HepG2 (cell line): ENCODE data around the gene PSMC3IP. TPM values are rescaled to one million over a fixed set of nuclear protein-coding genes. Genes with fewer than 3 reads are reported as not detected.

ENCODE experiments used
- DR1 ChIP-seq: sonication (generic); formaldehyde crosslinking; IDR thresholded peaks from 2 replicates; pipeline ENCODE4 v1.8.0; 2021; ENCODE audit warnings: mild to moderate bottlenecking, missing genetic modification reagents, inconsistent platforms
- FOXO4 ChIP-seq: sonication (generic); formaldehyde crosslinking; conservative IDR thresholded peaks from 2 replicates; pipeline ENCODE4 v1.8.1; 2023; ENCODE audit warnings: missing genetic modification reagents
- HDAC6 ChIP-seq: fragments of 200-600 bp; sonication (generic); IDR thresholded peaks from 2 replicates; pipeline ENCODE4 v1.7.0; 2017; ENCODE audit warnings: mild to moderate bottlenecking, antibody characterized with exemption, low read length, low read depth
- KDM4B ChIP-seq: sonication (generic); formaldehyde crosslinking; IDR thresholded peaks from 2 replicates; pipeline ENCODE4 v1.4.0; 2020; ENCODE audit warnings: missing genetic modification reagents
- NR0B2 ChIP-seq: sonication (generic); formaldehyde crosslinking; IDR thresholded peaks from 2 replicates; pipeline ENCODE4 v1.4.0; 2020; ENCODE audit warnings: mild to moderate bottlenecking, missing genetic modification reagents
- SP4 ChIP-seq: sonication (generic); formaldehyde crosslinking; IDR thresholded peaks from 2 replicates; pipeline ENCODE4 v1.8.1; 2023; ENCODE audit warnings: mild to moderate bottlenecking, missing genetic modification reagents
- TBX2 ChIP-seq: sonication (generic); formaldehyde crosslinking; IDR thresholded peaks from 2 replicates; pipeline ENCODE4 v1.5.0; 2020; ENCODE audit warnings: missing genetic modification reagents, mild to moderate bottlenecking, borderline replicate concordance
- ZKSCAN8 ChIP-seq: IDR thresholded peaks from 2 replicates; pipeline ENCODE4 v1.6.1; 2016; ENCODE audit warnings: borderline replicate concordance, missing genetic modification reagents, missing compliant biosample characterization
- ZNF510 ChIP-seq: sonication (generic); formaldehyde crosslinking; IDR thresholded peaks from 2 replicates; pipeline ENCODE4 v1.4.0; 2020; ENCODE audit warnings: low read depth, mild to moderate bottlenecking, missing genetic modification reagents
- ZNF574 ChIP-seq: sonication (generic); formaldehyde crosslinking; IDR thresholded peaks from 2 replicates; pipeline ENCODE4 v1.4.0; 2020; ENCODE audit warnings: missing genetic modification reagents
- ZNF577 ChIP-seq: sonication (generic); formaldehyde crosslinking; IDR thresholded peaks from 2 replicates; pipeline ENCODE4 v1.4.0; 2020; ENCODE audit warnings: mild to moderate bottlenecking, low read depth, missing genetic modification reagents, borderline replicate concordance
- ZNF646 ChIP-seq: sonication (generic); formaldehyde crosslinking; IDR thresholded peaks from 2 replicates; pipeline ENCODE4 v1.9.0; 2021; ENCODE audit warnings: mild to moderate bottlenecking, missing genetic modification reagents
- polyA plus RNA-seq, 8 experiments: library from polyadenylated mRNA; depleted of rRNA in 3 of 8; stranded (reverse) in 7 of 8; unstranded in 1 of 8; fragments of >200 nt; fragmentation: Illumina TruSeq in 4 of 8; extraction: Trizol in 4 of 8; gene quantifications; 2 replicates each; pipeline versions ENCODE4 v1.2.1 to v1.2.3, GENCODE V29; 2011 to 2016; ENCODE audit warnings: low read depth in 4 of 8, missing spikeins in 1 of 8, mixed read lengths in 1 of 8; ENCODE audit not compliant: insufficient read depth in 1 of 8
- total RNA-seq, 5 experiments: library from RNA; depleted of rRNA; stranded (reverse); fragments of >200 nt; fragmentation: Illumina TruSeq; extraction: Trizol; gene quantifications; 2 replicates each; pipeline ENCODE4 v1.2.3, GENCODE V29; 2016; ENCODE audit warnings: low read depth in 1 of 5

PSMC3IP gene
- total and polyA plus RNA-seq, 2 of the 13 experiments (the other 11 are each of a cell fraction or from before 2014, with no cell fraction given), result 6.5 to 22.4 TPM

- no peak for TF ChIP-seq ZNF646 (CRISPR knock-in tag)
- 0 out of 2 replicates have a peak, but pooled peaks have one; percentile 66 for TF ChIP-seq SP4
- peak; percentile 85 for TF ChIP-seq ZNF510 (CRISPR knock-in tag)
- TF ChIP-seq ZKSCAN8 (CRISPR knock-in tag), result peak; percentile 14; the same call in 1 of the 2 replicates
- peak; percentile 77 for TF ChIP-seq ZNF574 (CRISPR knock-in tag)
- no peak for TF ChIP-seq HDAC6
- no peak for TF ChIP-seq FOXO4 (CRISPR knock-in tag)
- TF ChIP-seq DR1 (CRISPR knock-in tag), result peak; percentile 51
- TF ChIP-seq KDM4B (CRISPR knock-in tag), result no peak; the same call in none of the 2 replicates
- peak; percentile 83; the same call in 1 of the 2 replicates for TF ChIP-seq NR0B2
- no peak for TF ChIP-seq ZNF577 (CRISPR knock-in tag)
- peak; percentile 86 for TF ChIP-seq TBX2 (CRISPR knock-in tag)
Observed at GRCh38 chr17:42566883-42567573, 10.5 kb downstream of the PSMC3IP start, which contains the start of gene MLX (continued).
